NK-92 treated with Interleukin-12 subunit alpha and Interleukin-12 subunit beta, amount 100 ng/mL, for 24 hours (cell line): ENCODE measurements around the gene LPCAT4.
A peak's percentile ranks its signal among the peaks of the same experiment; 100 is the strongest.
"Not testable (repeated sequence)": the region's sequence is repeated elsewhere in the genome, so short reads cannot be mapped to it uniquely, and the experiment has no call there.

Experiments
- DNase-seq: peaks from one replicate; lab custom pipeline; 2025; lab: John Stamatoyannopoulos, UW

The LPCAT4 gene, protein sequence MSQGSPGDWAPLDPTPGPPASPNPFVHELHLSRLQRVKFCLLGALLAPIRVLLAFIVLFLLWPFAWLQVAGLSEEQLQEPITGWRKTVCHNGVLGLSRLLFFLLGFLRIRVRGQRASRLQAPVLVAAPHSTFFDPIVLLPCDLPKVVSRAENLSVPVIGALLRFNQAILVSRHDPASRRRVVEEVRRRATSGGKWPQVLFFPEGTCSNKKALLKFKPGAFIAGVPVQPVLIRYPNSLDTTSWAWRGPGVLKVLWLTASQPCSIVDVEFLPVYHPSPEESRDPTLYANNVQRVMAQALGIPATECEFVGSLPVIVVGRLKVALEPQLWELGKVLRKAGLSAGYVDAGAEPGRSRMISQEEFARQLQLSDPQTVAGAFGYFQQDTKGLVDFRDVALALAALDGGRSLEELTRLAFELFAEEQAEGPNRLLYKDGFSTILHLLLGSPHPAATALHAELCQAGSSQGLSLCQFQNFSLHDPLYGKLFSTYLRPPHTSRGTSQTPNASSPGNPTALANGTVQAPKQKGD

DNA sequence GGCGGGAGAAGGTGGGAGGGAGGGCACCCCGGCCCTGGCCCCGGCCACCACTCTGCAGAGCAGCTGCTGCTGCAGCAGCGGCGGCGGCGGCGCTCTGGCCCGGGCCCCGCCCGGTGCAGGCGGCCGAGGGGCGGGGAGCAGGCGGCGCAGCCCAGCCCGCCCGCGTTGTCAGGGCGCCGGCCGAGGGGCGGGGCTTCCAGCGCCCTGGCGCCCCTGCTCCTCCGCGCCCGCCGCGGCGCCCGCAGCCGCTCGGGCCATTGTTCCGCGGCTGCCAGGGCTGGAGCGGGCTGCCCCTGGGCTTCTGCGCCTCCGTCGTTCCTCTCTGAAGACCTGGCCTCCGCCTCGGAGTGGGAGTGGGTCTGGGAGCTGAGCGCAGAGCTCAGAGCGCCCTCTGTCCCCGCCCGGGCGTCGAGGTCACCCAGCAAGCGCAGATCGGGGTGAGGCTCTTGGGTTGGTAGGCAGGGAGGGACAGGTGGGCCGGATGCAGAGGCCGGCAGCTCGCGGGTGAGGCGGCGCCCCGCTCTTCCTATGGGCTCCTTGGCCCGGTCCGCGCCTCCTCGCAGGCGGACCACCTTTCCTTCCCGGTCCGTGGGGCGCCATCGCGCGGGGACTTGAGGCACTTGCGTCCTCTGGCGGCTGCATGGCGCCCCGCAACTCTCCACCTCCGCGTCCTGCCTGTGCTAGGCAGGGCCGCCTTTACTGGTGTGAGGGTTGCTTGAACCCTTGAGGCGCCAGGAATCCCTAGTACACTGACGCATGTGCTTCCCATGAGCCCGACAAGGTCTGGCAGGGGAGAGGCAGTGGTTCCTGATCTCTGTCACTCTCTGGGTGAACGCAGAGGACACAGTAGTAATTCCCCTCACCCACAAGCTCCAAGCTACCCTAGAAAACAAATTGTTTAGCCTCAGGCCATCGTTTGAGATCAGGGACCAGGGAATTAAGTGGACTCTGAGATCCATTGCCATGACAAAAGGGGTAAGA, at the start of gene LPCAT4:
Gene LPCAT4, minus strand, starts transcription at position 96 of the 981 bp plus-strand sequence. CDS start 96 bp downstream, outside the sequence.
- DNase-seq, result peak; percentile 96

DNA sequence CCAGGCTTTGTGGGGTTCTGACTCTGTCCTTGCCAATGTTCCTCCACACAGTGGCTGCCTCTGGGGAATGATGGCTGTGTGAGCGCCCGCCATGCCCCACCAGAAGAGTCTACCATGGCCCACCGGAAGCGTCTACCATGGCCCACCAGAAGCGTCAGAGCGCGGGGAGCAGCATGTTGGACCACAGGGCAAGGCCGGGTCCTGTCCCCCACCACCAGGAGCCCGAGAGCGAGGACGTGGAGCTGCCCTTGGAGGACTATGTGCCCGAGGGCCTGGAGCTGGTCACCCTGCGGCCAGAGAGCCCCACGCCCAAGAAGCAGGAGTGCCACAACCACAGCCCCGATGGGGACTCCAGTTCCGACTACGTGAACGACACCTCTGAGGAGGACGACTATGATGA, 42.5 kb upstream of the LPCAT4 start:
- DNase-seq, result not testable (repeated sequence)

DNA sequence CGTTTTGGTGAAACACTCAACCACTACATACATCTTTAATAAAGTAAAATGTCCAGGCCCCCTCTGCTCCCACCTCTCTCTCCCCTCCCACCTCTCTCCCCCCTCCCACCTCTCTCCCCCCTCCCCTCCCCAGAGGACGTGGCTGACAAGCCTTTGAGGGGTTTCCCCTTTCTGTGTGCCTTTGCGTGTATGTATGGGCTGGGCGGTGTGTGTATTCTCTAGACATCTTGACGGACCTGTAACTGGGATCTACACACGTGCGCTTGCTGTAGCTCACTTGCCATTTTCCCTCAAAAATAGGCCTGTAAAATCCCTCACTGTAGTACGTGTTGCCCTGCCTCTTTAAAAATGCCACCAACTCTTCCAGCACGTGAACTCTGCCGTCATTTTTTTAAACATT, 42.0 kb upstream of the LPCAT4 start:
- DNase-seq, result not testable (repeated sequence)

DNA sequence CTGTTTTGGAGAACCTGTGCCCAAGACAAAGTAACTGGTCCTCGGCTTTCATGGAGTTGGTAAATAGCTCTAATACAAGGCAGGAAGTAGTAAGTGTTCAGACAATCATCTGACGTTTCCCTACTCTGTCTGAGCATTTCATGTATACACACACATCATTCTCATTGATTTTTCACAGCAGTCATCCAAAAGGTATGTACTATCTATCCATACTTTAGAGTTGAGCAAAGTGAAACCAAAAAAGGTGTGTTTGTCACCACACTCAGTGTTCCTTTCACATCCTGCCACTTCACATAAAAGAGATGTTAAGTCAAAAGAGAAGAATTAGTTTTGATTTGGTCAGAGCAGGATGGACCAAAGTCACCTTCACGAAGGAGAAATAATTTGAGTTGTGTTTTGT, 36.9 kb upstream of the LPCAT4 start:
- not testable (repeated sequence) for DNase-seq

DNA sequence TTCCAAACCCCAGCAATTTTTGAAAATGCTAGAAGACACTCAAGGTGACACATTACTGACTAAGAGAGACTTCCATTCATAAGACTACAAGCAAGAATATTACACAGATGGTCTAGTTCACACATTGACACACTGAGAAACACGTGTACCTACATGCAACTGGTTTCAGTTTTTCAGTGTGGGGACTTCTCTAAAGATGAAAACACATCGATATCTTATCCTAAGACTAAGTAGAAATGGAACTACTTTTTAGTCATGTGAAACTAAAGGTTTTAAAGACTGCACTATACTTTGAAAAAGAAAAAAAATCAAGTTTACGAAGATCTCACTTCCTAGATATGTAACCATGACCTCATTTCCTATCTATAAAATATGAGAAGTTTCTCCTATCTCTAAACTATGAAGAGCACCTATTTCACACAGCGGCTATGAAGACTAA, 36.2 kb upstream of the LPCAT4 start:
- DNase-seq, result not testable (repeated sequence)

DNA sequence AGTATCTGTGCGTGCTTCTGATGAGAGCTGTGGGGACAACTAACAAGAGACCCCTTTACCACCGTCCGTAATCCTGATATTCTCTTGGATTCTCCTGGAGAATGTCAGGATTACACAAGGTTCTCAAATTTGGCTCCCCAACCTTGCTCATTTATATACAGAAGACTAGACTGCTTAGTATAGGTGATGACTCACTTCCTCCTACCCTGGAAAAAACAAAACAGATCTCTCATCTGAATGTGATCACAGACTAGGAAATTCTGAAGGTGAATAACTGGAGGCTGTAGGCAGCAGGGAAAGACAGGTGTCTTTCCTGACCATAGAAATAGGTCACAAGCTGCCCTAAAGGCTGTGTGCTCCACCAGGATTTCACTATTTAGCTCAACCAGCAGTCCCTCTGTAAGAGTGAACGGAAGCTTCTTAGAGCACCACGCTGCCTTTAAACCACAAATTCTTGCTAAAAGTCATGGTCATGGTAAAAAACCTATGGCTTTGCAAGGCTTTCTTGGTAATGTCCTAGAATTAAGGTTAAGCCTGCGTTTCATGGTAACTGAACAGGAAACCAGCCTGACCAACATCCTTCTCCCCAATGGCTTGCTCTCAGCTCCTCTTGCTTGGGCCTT, 30.8 kb upstream of the LPCAT4 start:
- DNase-seq, result not testable (repeated sequence)

DNA sequence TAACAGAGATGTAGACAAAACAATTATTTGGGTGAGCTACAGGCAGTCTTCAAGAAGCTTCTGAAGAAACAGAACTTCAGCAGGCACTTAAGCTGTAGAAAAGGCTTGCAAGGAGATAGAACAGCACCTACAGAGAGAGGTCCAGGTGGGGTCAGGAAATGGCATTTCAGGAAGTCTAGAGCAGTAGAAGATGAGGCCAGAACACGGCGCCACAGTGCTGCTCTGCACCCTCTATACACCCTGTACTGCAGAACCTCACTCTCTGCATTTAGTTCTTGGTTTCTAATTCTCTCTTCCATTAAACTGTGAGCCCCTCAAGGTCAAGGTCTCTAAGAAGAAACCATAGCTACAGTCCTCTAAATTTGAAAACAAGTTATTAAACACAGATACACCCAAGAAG, 26.0 kb upstream of the LPCAT4 start:
- not testable (repeated sequence) for DNase-seq

DNA sequence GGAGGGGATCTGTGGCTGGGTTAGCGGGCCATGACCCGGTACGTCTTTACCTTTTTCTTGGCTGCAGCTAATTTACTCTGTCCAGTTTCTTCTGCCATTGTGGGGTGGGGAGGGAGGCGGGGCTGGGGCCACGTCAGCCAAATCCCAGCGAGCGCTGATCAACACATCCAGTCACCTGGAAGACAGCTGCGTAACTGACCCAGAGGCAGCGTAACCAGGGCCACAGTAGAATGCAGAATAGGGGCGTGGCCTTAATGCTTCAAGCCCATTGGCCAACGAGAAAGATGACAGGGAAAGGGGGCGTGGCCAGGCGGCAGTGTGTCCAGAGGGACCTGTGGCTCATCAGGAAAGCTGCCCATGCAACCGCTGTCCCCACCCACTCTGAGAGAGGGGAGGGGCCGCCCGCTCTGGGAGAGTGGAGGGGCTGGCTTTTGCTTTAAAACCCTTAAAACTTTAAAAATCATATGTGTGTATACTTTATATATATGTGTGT, 22.6 kb upstream of the LPCAT4 start:
- not testable (repeated sequence) for DNase-seq

DNA sequence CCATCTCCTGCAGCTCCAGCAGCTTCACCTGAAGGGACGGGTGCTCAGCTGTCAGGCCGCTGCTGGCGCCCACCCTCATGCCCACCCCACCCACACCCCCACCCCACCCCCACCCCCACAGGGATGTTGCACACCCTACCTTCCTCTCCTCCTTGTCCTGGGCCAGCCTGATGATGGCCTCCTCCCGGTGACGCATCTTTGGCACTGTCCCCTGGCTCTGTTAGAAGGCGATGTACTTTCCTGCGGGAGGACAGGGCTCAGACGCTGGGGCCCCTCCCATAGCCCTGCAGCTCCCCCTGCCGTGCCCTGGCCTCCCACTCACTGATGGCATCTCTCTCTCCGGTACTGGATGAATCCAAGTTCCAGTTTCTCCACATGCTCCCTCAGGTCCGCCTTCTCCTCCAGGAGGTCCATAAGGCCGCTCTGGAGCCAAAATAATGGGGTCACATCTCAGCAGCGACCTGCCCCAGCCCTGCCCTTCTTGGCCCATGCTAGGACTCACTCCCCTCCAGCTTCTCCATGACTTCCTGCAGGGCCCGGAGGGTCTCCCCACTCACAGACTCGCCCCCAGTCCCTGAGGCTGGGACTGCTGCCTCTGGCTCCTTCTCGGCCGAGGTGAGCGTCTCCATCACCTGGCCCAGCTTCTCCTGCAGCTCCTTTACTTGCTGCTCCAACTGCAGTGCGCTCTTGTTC, 15.0 kb upstream of the LPCAT4 start:
- DNase-seq, result not testable (repeated sequence)

DNA sequence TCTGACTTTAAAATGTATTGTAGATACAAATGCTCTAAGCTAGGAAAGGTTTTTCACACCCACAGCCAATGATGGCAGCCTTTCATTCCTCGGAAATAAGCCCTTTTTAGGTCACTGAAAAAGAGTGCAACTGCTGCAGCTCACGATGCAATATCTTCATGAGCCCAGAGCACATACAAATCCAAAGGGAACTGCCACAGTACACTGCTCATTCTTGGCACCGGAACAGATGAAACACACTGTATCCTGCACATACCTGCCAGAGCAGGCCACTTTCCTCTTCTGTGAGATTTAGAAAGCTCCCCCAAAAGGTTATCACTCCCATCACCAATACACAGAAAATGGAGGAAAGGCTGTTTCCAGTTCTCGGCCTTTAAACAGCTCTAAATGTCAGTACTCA, 13.5 kb upstream of the LPCAT4 start:
- DNase-seq, result not testable (repeated sequence)

DNA sequence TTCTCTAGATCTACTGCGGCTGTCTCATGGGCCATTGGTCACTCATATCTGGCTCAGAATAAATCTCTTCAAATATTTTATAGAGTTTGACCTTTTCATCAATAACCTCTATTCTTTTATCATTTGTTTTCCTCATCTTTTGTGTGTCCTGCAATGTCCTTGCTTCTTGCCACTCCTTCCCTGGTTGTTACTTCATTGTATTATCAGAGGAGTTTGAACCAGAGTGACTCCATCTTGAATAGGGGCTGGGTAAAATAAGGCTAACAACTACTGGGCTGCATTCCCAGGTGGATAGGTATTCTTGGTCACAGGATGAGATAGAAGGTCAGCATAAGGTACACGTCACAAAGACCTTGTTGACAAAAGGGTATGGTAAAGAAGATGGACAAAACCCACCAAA, 9.9 kb upstream of the LPCAT4 start:
- no peak for DNase-seq

DNA sequence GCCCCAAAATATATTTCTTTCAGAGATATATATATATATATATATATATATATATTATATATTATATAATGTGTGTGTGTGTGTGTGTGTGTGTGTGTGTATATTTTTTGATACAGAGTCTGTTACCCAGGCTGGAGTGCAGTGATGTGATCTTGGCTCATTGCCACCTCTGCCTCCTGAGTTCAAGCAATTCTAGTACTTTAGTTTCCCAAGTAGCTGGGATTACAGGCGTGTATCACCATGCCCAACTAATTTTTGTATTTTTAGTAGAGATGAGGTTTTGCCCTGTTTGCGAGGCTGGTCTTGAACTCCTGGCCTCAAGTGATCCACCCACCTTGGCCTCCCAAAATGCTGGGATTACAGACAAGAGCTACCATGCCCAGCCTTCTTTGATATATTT, 8.5 kb upstream of the LPCAT4 start:
- DNase-seq, result not testable (repeated sequence)

DNA sequence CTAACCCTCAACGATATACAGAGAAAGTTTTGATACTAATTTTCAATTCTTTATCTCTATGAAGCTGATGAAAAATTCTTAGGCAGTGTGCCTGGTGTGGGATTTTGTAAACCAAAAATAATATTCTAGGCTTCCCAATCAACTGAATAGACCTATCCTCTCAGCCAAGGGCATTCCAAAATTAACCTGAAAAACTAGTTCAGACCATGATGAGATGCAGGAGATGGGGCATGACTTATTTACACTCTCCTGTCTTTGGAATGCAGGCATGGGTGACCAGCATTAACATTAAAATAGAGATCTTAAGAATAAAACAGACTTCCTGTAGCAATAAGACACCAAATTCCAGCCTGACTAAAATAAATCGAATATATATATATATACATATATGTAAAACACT, 7.8 kb upstream of the LPCAT4 start:
- DNase-seq, result no peak

DNA sequence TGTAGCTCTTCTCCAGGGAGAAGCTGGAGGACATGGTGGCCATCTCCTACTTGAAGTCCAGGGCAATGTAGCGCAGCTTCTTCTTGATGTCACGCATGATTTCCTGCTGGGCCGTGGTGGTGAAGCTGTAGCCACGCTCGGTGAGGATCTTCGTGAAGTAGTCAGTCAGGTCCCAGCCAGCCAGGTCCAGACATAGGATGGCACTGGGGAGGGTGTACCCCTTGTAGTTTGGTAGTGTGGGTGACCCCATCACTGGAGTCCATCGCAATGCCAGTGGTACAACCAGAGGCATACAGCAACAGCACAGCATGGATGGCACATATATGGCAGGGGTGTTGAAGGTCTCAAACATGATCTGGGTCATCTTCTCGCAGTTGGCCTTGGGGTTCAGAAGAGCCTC, 7.0 kb upstream of the LPCAT4 start:
- DNase-seq, result no peak

DNA sequence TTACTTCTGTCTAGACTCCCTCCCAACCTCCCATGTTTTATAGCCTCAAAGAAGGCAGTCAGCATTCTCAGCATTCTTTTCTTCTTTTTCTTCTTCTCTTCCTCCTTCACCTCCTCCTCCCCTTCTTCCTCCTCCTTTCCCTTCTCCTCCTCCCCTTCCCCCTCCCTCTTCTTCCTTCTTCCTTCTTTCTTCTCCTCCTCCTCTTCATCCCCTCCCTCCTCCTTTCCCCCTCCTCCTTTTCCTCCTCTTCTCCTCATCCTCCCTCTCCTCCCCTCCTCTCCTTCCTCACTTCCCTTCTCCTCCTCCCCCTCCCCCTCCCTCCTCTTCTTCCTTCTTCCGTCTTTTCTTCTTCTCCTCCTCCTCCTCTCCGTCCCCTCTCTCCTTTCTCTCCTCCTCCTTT, 3.6 kb upstream of the LPCAT4 start:
- no peak for DNase-seq

DNA sequence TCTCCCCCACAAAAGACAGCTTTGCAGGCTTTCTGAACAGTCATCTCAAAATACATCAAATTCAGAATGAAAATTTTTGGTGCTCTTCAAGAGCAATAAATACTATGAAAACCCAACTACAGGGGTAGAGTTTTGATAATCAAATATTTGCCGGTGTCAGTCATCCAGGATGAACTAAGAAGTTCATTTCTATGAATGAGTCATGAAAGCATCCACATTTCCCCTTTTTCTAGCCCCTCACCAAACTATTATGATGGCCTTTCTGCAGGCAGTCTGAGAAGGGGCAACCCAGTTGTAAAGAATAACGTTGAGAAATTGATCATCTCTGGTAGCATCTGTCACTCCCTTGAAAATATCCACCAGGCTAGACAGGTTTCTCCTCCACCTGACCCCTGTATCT, 3.1 kb upstream of the LPCAT4 start:
- DNase-seq, result no peak

DNA sequence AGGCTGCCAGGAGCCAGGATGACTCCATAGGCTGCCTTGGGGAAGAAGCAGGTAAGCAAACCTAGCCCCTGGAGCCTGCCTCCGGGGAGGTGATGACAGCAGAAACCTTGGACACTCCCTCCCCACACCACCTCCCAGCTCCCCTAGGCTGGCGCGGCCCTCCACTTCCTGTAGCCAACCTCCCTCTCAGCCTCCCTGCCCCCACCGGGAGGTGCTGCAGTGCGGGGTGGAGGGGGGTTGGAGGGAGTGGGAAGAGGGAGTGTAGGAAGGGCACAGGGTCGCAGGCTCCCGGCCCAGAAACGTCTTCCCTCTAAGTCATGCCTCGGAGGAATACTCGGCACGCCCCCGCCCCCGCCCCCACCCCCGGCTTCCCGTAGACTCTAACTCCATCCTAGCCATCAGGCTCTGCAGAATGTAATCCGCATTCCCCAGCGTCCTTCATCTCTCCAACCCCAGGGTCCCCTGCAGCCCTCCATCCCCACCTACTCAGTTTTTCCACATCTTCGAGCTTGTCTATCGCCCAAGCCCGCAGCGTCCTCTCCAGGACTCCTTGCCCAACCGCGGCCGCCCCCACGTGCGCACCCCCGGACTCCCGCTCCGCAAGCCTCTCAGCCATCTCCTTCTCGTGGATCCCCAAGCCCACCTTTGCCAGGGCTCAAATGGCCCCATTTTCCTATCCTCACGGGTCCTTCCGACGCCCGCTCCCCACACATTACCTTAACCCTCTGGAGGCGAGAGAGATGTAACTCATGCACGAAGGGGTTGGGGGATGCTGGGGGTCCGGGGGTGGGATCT, 528 bp downstream of the LPCAT4 start:
- peak; percentile 66 for DNase-seq

DNA sequence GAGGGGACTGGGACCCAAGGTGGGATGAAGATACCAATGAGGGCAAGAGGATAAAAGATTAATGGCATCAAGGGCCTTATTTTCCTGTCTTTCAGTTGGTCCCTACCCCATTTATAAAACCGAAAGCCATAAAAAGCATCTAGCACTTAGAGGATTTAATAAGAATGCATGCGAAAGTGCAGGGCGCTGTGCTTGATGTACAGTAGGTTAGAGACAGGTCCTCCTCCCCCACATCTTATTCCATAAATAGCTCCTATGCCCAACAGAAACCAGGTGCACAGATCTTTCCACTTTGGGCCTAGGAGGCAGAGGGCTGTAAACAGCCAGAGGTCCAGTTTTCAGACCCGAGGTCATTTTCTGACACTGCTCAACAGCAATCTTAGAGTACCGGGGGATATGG, 1.2 kb downstream of the LPCAT4 start:
- DNase-seq, result no peak

DNA sequence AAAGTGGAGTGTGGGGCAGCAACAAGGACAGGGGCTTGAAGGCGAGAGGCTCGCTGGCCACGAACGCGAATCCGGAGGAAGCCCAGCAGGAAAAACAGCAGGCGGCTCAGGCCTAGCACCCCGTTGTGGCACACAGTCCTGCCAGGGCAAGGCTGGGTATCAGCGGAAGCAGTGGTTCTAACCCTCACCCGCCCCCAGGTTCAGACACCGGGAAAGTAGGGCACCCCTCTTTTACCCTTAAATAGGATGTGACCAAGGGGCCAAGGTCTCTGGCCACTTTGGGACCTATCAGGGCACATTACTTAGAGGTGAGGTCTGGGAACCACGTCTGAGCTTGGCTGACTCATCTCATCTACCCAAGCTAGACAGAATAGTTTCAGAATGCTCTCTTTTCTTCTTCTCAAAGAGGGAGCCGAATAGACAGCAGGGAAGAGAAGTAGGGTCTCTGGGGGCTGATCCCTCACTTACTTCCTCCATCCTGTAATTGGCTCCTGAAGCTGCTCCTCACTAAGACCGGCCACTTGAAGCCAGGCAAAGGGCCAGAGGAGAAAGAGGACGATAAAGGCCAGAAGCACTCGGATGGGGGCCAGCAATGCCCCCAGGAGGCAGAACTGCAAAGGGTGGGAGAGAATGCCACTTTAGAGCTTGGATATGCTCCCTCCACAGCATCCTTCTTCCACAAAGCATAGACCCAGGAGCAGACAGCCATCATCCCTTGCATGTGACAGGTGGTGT, 1.7 kb downstream of the LPCAT4 start:
- DNase-seq, result no peak

DNA sequence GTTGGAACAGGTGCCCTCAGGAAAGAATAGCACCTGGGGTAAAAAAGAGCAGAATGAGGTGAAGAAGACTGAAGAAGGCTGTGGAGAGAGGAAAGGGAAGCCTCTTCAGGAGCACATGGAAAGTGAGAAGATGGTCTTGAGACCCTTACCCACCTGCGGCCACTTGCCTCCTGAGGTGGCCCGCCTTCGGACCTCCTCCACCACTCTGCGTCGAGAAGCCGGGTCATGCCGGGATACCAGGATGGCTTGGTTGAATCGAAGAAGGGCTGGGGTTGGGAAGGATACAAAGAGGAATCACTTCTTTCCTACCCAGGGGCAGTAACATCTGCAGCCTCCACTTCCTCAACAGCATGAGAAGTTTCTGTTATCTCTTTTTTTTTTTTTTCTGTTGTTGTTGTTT, 3.0 kb downstream of the LPCAT4 start:
- DNase-seq, result no peak
